GM18519 (cell line): Measurements from ENCODE around the gene DIP2C.
"Not testable (repeated sequence)": the region's sequence is repeated elsewhere in the genome, so short reads cannot be mapped to it uniquely, and the experiment has no call there.

Experiments
- ATAC-seq: cut with Tn5 transposase; IDR thresholded peaks from one replicate; pipeline ENCODE4 v1.9.1; 2021; ENCODE audit warnings: mild to moderate bottlenecking, moderate library complexity; ENCODE audit not compliant: unreplicated experiment, low FRiP score

DIP2C gene

GRCh38 chr10:703118-703517 is 13.7 kb upstream of the DIP2C start:
- ATAC-seq = no peak

DNA sequence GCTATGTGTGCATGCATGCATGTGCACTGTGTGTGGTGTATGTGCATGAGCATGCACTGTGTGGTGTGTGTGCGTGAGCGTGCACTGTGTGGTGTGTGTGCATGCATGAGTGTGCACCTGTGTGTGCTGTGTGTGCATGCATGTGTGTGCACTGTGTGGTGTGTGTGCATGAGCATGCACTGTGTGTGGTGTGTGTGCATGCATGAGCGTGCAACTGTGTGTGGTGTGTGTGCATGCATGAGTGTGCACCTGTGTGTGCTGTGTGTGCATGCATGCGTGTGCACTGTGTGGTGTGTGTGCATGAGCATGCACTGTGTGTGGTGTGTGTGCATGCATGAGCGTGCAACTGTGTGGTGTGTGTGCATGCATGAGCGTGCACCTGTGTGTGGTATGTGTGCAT is 10.7 kb upstream of the DIP2C start:
- ATAC-seq = not testable (repeated sequence)

DNA sequence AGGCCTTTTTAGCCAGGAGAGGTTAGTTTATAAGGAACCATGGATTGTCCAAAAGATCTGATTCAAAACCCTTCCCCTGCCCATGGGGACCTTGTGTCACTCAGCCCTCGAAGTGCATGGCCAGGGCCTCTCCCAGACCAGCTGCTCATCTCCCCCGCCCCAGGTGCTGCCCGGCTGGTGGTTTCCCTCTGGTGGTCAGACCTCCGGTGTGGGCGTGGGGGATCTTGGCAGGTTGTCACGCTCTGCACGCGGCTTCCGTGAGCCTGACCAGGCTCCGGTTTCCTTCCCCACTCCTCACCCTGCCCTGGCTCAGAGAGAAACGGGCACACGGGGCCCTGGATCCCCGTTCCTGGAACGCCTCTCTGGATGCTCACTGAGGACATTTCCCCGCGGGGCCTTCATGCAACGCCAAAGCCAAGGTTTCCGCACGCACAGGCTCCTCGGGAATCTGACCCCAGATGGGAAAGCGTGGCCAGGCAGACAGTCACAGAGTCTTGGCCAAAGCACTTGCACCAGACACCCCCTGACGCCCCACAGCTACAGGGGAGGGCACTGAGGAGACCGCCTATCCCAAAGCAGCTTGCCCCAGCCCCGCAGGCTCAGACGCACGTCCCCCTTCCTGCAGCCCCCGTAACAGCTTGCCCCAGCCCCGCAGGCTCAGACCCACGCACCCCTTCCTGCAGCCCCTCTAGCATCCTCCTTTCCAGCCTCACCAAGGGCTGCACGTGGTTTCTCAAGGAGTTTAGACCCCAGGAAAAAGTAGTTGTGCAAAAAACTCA is 7.8 kb upstream of the DIP2C start:
- ATAC-seq = no peak

GRCh38 chr10:695396-695795 is 5.9 kb upstream of the DIP2C start:
- no peak for ATAC-seq

DNA sequence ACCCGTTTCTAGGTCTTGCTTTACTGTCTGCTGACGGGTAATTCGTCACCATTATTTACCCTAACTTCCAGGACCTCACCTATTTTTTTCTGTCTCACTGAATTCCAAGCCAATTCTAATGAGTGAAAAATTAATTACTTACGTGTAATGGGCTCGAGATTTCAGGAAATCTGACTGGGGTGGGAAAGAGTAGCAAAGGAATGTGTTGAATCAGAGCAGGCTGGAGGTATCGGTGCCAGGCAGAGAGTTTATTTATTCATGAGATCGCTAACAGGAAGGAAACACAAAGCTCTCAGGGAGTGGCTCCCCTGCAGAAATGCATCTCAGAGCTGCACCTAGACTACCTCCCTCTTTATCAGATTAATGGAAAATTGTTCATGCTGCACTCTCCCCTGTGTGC is 4.0 kb upstream of the DIP2C start:
- no peak for ATAC-seq

DNA sequence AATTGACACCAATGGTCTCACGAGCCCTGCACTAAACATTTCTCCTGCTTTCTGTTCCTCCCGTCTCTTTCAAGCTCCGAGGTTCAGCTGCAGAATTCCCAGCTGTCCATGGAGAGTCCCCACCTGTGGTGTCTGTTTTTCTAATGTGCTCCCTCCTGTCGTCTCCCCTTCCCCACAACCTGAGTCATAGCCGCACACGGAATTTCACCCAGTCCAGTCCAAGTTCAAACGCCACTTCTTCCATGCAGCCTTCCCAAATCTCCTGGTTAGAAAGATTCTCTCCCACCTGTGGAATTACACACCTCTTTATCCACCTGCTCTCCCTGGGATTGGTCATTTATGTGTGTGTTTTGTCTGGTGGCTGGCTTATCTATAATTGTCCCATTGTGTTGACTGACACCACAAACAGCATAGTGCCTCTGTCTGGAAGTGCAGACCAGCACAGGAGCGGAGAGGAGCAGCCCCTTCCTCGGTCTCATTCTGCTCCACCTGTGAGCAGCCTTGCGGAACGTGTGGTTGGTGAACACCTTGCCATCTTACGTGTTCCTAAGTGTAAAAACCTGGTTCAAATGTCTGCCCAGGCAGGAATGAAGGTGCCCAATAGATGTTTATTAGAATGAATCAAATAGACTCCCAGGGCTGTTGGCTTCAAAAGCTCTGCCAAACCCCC is 3.3 kb upstream of the DIP2C start:
- no peak for ATAC-seq

DNA sequence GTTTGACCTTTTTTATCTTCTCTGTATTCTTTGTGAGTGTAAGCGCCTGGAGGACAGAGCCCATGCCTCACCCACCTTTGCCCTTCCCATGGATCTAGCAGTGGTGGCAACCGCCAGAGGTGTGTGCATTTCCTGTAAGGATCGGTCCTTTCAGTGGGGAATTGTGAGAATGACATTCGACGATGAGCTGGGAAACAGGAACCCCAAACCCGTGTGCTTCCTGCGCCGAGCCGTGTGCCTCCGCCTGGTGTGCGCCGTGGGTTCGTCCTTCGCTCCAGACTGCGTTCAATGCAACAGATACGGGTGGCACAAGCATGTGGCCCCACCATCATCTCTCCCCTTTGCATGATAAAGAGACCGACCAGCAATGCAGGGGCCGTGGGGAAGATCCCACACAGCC is 1.7 kb upstream of the DIP2C start:
- no peak for ATAC-seq

- no peak for ATAC-seq
Measured at GRCh38 chr10:690372-691161, 1.1 kb upstream of the DIP2C start.

DNA sequence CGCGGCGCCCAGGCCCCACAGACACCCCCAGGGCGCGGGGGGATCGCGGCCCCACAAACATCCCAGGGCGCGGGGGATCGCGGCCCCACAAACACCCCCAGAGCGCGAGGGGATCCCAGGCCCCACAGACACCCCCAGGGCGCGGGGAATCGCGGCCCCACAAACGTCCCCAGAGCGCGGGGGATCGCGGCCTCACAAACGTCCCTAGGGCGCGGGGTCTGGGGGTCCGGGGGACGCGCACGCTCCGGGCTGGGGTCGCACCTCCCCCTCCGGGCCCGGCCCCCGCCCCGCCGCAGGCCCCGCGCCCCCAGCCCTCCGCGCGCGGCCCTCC is 382 bp downstream of the DIP2C start:
- ATAC-seq = no peak

DNA sequence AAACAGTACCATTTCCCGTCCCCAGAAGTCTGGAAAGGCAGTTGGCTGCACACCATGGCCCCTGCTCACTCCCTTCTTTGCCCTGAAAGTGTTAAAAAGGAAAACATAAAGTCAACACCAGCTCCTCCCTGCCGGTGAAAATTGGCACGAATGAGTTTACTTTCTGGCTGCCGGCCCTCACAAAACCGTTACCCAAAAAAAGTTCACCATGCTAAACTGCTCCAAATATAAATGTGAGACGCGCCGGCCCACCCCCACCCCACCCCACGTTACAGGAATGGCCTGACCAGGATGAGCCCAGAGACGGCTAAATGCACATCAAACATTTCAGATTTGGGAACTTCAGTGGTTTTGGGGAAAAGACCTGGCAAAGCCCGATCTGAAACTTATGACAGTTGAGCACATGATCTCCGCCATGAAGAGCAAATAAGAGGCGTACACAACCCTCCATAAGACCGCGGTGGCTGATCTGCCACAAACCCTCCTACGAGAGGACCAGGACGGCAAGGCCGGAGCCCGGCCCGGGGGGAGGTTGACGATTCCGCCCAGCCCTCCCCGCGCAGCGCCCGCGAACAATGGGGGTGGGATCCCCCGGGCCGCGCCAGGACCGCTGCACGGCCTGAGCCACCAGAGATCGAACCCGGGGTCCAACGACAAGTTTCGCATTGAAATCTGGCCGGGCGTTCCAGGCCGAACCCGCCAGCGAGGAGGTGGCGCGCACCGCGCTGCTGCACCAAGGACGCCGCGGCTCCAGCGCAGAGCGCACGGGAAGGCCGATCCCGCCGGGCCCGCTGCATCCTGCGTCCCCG is 952 bp downstream of the DIP2C start:
- no peak for ATAC-seq

DNA sequence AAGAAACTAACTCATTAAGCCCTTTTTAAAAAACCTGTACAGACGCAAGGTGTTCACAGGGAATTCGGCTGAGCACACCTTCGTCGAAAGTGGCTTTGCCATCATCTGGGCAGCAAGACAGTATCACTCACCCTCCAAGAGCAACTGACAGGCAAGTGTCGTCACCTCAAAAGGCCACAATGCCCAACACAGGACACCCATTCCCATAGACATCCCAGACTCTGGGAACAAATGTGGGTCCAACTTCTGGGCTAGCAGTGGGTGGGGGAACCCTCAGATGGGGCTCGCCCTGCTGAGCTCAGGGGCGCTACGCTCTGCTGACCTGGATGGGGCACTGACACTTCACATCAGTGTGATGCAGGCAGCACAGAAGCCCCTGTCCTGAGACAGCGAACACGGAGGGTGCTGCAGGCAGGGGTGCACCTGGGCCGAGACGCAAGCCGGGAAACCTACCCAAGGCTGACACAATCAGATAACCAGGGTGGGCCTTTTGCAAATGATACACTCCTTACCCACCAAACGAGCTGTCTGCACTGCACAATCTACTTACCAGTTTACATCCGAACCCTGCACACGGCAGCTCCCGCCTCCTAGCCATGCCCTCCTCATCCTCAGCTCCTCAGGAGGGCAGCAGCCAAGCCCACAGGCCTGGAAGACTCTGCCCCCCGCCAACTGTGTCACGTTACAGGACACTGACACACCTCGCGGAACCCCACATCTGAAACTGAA is 1.7 kb downstream of the DIP2C start:
- ATAC-seq = no peak

DNA sequence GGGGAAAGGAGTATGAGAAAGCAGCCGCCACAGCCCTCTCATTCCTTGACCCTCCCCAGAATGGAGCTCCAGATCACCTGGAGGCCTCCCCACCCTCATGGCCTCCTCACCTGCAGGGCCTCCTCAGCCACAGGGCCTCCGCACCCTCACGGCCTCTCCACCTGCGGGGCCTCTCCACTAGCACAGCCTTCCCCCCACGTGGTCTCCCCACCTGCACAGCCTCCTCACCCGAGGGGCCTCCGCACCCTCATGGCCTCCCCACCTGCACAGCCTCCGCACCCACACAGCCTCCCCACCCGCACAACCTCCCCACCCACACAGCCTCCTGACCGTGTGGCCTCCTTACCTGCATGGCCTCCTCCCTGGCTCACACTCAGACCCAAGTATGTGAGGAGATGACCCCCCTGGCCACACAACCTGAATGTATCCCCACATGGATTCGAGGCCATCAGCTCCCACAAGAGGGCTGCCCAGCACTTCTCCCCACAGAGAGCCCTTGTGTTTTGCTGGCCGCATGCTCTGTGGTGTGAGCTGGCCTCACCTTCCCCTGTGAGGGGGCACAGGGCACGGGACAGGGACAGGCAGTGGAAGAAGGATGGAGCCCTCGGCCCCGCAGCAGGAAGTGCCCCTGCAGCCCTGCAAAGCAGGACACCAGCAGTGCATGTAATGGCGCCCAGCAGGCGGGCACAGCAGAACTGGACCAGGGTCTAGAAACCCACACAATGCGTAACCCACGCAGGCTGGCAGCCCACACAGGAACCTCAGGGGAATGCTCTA is 3.1 kb downstream of the DIP2C start:
- no peak for ATAC-seq

- ATAC-seq = no peak
Measured at GRCh38 chr10:685613-686012, 3.9 kb downstream of the DIP2C start.

- ATAC-seq = no peak
Measured at GRCh38 chr10:683448-684071, 5.9 kb downstream of the DIP2C start.

DNA sequence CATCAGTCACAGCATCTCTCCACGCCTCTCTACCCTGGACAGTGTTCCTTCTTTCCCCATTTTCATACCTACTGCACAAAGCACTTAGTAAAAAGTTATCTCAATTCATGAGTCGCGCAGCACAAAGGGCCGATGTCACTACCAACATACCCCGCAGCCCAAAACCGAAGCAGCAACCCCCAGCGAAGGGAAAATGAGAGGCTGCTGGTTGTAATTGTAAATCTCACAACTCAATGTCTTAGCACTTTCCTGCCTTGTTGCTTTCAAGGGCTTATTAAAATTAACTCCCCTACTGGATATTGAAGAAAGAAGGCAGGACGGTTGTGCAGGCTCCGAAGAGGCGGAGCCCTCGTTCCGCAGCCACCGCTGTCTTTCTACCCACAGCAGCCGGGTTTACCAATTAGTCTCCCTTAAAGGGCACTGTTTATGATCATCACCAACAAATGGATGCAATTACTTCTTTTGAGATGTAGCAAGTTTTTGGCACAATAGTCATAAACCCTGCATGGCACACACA is 6.5 kb downstream of the DIP2C start:
- no peak for ATAC-seq

GRCh38 chr10:681670-682318 is 7.7 kb downstream of the DIP2C start:
- ATAC-seq = no peak

DNA sequence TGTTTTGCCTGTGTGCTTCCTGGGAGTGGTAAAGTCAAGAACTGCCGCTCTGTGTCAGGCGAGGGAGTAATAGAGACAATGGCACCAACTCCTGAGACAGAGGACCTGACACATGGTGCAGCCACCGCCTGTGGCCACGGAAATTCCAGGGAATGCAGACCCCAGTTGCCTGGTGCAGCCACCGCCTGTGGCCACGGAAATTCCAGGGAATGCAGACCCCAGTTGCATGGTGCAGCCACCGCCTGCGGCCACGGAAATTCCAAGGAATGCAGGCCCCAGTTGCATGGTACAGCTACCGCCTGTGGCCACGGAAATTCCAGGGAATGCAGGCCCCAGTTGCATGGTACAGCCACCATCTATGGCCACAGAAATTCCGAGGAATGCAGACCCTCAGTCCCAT is 8.7 kb downstream of the DIP2C start:
- no peak for ATAC-seq

GRCh38 chr10:680146-680545 is 9.3 kb downstream of the DIP2C start:
- ATAC-seq = no peak
